Measurements from ENCODE around the gene MRFAP1.

Gene MRFAP1

DNA sequence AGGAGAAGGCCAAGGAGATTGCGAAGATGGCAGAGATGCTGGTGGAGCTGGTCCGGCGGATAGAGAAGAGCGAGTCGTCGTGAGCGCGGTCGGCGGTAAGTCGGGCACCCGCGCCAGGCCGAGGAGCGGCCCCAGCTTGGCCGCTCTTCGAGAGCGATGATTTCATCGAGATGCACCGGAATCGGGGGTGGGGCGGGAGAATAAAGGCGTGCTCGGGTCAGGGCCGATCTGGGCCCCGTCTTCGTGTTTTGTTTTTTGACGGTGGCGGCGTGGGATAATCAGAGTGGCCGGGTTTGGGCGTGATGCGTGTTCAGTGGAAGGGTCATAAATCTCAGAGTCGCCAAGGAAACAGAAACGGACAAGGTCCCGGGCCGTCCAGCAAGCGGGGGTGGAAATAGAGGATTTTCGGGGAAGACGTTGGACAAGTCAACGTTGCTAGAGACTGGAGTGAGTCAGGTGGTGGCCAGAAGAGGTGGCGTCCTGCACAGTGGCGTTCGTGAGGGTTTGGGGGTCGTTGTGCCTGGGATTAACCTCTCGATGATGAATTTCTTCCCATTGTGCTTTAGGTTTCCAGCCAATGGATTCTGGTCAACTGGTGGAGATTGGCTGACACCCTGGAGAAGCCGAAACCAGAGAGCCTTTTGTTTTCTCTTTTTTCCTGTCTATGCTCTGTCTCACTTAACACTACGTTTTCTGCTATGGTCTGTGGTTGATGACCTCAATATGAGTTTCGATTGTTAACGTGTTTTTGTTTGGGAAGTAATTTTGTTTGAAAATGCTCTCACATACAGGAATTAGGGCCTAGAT, 882 bp downstream of the MRFAP1 start:
- TF ChIP-seq GATA2 (IDR thresholded peaks at IDR 0.05; ENCODE audit: low read depth, low read length) (no peak), GATA3 (IDR thresholded peaks at IDR 0.05; ENCODE audit: low read depth, low read length) (no peak)

DNA sequence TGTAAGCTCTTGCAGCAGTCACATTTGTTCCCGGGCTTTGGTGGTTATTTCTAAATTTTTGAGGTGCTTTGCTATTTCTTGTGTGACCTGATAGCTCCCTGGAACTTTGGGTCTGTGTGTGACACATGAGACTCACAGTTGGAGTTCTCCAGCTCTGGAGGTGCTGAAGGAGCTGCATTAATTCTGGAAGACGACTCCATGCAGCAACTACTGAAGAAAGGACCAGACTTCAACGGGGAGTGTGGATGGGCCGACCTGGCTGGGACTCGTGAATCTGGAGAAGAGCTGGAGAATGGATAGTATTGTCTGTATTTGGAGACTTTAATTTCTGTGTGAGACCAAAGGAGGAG, 1.5 kb downstream of the MRFAP1 start:
- TF ChIP-seq GATA2 (IDR thresholded peaks at IDR 0.05; ENCODE audit: low read depth, low read length) (no peak), GATA3 (IDR thresholded peaks at IDR 0.05; ENCODE audit: low read depth, low read length) (no peak)

DNA sequence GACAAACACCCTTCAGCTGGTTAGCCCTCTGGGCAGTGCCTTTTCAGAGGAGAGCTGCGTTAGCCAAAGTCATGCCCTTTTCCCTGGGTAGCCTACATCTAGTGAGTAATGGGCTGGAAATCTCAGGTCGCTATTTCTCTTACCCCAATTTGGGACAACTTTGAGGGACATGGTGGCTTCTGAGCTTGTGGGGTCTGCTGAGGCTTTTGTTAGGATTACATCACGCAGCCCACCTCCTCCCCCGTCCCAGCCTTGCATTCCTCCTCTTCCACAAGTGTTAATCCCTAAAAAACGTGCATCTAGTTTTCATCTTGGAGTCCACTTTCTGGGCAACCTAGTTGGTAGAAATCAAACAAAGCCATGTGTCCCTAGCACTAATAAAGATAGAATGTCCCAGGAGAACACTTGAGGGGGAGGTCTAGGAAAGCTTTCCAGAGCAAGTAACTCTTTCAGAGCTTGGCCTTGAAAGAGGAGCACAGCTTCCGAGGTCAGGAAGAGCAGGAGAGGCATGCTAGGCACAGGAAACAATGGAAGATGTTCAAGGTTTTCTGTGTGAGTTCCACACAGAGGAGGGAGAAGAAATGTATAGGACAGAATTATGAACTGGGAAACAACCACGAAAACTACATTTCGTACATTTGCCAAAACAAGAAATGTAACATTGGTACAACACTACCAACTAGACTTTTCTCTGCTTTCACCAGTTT, 2.8 kb downstream of the MRFAP1 start:
- TF ChIP-seq GATA3 (IDR thresholded peaks at IDR 0.05; ENCODE audit: low read depth, low read length): no peak
- no peak for TF ChIP-seq GATA2 (IDR thresholded peaks at IDR 0.05; ENCODE audit: low read depth, low read length)

DNA sequence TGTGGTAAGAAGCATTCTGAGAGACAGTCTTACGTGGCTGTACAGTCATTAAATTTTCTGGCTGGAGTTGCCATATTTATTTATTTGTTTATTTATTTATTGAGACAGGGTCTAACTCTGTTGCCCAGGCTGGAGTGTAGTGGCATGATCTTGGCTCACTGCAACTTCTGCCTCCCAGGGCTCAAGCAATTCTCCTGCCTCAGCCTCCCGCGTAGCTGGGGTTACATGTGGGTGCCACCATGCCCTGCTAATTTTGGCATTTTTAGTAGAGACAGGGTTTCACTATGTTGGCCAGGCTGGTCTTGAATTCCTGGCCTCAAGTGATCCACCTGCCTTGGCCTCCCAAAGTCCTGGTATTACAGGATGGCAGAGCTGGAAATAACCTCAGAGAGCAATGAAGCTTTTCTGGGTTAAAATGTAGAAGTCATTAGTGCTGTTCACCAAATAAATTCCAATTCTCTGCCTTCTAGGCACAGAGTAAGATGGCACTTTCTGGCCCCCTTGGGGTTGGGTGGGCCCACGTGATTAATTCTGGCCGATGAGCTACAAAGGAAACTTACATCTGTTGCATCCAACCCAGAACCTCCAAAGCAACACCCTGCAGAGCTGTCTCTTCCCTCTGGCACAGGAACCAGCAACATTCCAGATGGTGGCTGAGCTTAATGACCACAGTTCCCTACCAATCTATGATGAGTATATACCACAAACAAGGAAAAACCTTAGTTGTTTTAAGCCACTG, 4.5 kb downstream of the MRFAP1 start:
- TF ChIP-seq GATA2 (IDR thresholded peaks at IDR 0.05; ENCODE audit: low read depth, low read length): no peak

DNA sequence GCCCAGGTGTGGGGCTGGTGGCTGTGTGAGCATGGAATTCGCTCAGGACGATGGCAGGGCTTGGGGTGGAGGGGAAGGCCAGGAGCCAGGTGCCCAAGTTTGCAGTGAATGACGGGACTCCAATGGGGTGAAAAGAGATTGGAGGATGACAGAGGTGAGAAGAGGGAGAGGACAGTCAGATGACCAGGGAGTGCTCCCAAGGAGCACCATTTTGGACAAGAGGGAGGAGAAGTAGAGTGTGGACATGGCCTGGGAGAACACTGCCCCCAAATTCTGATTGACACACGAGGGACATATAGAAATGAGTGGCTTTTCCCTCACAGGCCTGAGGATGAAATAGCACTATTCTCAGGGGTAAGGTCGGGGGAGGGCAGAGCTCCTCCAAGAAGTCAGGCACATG, 6.7 kb downstream of the MRFAP1 start:
- TF ChIP-seq GATA2 (IDR thresholded peaks at IDR 0.05; ENCODE audit: low read depth, low read length): no peak

DNA sequence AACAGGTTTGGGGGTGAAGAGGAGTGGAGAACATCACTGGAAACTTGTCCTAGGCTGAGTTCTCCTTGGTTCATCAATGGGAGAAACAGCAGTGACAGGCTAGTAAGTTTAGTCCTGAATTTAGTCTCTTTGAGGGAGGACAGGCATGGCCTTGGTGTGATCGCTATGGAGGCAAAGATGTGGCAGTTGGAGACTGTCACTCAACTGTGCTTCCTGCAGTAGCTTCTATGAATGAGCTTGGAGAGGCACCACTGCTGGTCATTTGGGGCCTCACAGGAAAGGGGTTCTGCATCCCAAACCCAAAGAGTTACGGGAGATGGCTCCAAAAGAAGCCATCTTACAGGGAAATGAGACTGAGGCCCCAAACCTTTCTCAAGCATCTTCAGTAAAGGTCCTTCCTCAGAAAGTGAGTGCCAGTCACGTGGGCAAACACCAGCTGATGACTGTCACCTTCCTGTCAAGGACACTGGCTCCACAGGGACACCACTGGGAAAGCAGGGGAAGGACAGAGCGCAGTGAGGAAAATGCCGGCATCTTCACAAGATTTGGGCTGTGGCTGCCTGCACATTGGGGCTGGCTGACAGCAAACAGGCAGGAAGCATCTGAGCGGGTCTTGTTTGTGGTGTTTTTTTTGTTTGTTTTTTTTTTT, 7.2 kb downstream of the MRFAP1 start:
- no peak for TF ChIP-seq GATA2 (IDR thresholded peaks at IDR 0.05; ENCODE audit: low read depth, low read length)
- no peak for TF ChIP-seq GATA3 (IDR thresholded peaks at IDR 0.05; ENCODE audit: low read depth, low read length)

DNA sequence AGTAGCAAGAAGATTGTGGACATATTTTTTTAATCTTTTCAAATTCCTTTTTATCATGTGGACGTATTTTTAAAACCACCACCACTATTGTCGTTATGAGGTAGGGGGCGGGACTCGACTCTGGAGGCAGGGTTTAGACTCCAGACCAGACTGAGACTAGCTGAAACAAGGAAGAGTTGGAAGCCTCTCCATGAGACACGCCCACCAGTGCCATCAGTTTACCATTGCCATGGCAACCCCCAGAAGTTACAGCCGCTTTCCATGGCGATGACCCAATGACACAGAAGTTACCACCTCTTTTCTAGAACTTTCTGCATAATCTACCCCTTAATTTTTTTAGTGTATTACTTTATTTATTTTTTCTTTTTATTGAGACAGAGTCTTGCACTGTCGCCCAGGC, 8.7 kb downstream of the MRFAP1 start:
- TF ChIP-seq GATA2 (IDR thresholded peaks at IDR 0.05; ENCODE audit: low read depth, low read length) (no peak), GATA3 (IDR thresholded peaks at IDR 0.05; ENCODE audit: low read depth, low read length) (no peak)

DNA sequence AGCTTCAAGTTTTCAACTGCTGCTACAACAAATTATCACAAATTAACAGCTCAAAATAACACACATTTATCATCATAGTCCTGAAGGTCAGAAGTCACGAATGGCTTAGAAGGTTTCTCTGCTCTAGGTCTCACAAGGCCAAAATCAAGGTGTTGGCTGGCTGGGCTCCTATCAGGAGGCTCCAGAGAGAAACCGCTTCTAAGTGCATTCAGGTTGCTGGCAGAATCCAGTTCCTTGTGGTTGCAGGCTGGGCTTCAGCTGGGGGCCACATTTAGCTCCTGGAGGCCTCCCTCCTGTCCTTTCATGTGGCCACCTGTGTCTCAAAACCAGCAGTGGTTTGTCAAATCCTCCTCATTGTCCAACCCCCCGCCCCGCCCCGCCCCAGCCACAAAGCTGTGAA, 15.4 kb downstream of the MRFAP1 start:
- TF ChIP-seq GATA3 (IDR thresholded peaks at IDR 0.05; ENCODE audit: low read depth, low read length) (no peak), GATA2 (IDR thresholded peaks at IDR 0.05; ENCODE audit: low read depth, low read length) (no peak)

DNA sequence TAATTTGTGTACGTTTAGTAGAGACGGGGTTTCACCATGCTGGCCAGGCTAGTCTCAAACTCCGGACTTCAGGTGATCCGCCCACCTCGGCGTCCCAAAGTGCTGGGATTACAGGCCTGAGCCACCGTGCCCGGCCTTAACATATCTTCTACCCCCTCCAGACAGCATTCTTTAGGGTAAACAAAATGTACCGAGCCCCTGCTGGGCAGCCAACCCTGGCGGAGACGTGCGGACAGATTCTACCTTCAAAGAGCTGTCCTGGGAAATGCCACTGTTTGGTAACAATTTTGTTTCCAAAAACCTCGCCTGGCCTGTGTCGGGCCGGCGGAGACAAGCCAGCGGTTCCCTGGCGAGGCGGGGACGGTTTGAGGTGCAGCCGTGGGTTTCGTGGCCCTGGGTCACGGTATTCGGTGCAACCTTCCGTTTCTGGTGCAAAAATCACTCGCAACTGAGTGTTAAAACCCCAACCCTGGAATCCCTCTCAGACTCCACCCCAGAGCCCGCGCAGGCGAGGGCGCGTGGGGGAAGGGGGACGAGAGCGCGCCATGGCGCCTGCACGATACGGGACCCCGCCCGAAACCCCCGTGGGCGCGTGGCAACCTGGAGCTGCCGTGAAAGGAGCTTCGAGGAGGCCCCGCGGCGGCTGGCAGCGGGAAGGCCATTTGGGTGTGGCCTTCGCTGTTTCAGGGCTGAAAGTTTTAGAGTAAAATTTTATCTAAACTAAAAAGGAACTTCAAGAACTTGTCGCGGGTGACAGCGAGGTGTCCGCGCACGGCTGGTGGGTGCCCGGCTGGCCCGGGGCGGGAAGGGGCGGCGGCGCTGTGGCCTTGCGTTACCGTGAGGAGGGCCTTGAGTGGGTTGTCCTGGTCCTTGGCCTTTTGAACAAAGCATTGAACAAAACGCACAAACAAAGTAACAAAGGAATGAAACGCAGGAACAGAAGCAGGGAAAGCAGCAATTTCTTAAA, 17.0 kb downstream of the MRFAP1 start:
- no peak for TF ChIP-seq GATA2 (IDR thresholded peaks at IDR 0.05; ENCODE audit: low read depth, low read length)
- no peak for TF ChIP-seq GATA3 (IDR thresholded peaks at IDR 0.05; ENCODE audit: low read depth, low read length)

DNA sequence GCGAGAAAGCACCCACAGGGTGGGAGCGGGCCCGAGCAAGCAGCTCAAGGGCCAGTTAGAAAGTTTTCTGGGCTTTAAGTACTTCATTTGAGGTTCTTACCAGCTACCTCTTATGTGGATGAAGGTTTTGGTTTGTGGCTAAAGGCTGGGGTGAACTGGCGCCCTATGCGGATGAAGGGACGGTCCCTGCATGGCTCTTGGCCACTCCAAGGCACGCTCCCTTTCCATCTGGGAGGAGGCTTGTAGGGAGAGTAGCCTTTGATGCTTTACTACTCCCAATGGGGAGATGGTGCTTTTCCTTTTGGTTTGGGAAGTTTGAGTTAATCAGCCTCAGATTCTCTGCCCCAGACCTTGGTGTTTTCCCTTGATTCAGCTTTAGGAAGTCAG, 17.7 kb downstream of the MRFAP1 start:
- no peak for TF ChIP-seq GATA3 (IDR thresholded peaks at IDR 0.05; ENCODE audit: low read depth, low read length)
- TF ChIP-seq GATA2 (IDR thresholded peaks at IDR 0.05; ENCODE audit: low read depth, low read length): no peak

DNA sequence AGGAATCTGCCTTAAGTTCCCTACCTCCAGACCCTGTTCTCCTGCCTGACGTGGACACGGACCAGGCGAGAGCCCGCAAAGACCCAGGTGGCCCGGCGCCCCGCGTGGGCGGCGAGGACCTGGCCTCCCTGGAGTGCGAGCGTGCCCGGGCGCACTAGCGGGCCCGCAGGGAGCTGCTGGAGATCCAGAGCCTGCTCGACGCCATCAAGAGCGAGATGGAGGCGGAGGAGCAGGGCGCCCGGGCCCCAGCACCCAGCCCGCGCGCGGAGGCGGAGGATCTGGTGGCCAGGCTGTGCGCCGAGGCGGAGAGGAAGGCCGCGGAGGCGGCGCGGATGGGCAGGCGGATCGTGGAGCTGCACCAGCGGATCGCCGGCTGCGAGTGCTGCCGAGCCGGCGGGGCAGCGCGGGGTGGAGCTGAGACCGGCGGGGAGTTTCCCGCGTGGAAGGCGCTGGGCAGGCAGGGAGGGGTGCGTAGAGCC, 18.2 kb downstream of the MRFAP1 start:
- no peak for TF ChIP-seq GATA3 (IDR thresholded peaks at IDR 0.05; ENCODE audit: low read depth, low read length)
- TF ChIP-seq GATA2 (IDR thresholded peaks at IDR 0.05; ENCODE audit: low read depth, low read length): no peak

DNA sequence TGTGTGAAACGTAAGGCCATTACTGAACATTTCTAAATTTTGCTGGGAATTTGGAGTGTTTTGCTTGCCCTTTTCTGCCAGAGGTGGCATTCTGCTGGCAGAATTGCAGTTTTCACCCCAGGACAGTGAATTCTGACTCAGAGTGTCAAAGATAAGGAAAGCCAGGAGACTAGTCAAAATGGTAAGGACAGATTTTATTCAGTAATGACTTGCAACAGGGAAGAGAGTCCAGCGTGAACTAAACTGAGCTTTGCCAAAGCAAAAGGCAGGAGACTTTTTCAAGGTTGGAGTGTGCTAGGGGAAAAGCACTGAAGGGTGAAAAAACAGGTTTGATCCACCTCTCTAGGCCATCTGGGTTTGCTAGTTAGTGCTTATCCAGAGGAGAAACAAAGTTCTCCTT, 19.4 kb downstream of the MRFAP1 start:
- TF ChIP-seq GATA3 (IDR thresholded peaks at IDR 0.05; ENCODE audit: low read depth, low read length) (no peak), GATA2 (IDR thresholded peaks at IDR 0.05; ENCODE audit: low read depth, low read length) (no peak)

DNA sequence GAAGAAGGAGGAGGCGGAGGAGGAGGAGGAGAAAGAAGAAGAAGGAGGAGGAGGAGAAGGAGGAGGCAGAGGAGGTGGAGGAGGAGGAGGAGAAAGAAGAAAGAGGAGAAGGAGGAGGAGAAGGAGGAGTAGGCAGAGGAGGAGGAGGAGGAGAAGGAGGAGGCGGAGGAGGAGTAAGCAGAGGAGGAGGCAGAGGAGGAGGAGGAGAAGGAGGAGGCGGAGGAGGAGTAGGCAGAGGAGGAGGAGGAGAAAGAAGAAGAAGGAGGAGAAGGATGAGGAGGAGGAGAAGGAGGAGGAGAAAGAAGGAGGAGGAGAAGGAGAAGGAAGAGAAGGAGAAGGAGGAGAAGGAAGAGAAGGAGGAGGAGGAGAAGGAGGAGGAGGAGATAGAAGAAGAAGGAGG, 19.9 kb downstream of the MRFAP1 start:
- TF ChIP-seq GATA3 (IDR thresholded peaks at IDR 0.05; ENCODE audit: low read depth, low read length) (no peak), GATA2 (IDR thresholded peaks at IDR 0.05; ENCODE audit: low read depth, low read length) (no peak)

All from SH-SY5Y (cell line).